Activated CD4-positive, alpha-beta memory T cell treated with anti-CD3 and anti-CD28 coated beads, Interleukin-2, amount 10 ng/mL, durations not matched to agents 7 days and 5 days (primary cell): ENCODE results near the gene GNAQ. TPM values are rescaled to one million over a fixed set of nuclear protein-coding genes. Genes with fewer than 3 reads are reported as not detected.

Source experiments
- CTCF ChIA-PET: fragments of 350-600 bp; sonication (Branson Sonifier 250); formaldehyde crosslinking; loops from one replicate; lab custom pipeline; 2021; ENCODE audit warnings: antibody characterized with exemption, inconsistent platforms; lab: Charles Lee
- POLR2A ChIA-PET: fragments of 350-600 bp; sonication (Branson Sonifier 250); formaldehyde crosslinking; loops from one replicate; lab custom pipeline; 2021; ENCODE audit warnings: antibody characterized with exemption; lab: Charles Lee
- DNase-seq: peaks from one replicate; pipeline ENCODE4 v3.0.0-alpha.2; 2020
- H3K27ac Mint-ChIP-seq: one replicate; pipeline ENCODE4 v1.8.0; 2021; ENCODE audit warnings: mild to moderate bottlenecking, mixed read lengths
- H3K27me3 Mint-ChIP-seq: one replicate; pipeline ENCODE4 v1.8.0; 2021; ENCODE audit warnings: mixed read lengths
- H3K36me3 Mint-ChIP-seq: one replicate; pipeline ENCODE4 v1.8.0; 2021; ENCODE audit warnings: low read depth, mixed read lengths
- H3K4me1 Mint-ChIP-seq: one replicate; pipeline ENCODE4 v1.8.0; 2021; ENCODE audit warnings: mixed read lengths
- H3K4me3 Mint-ChIP-seq: one replicate; pipeline ENCODE4 v1.8.0; 2021; ENCODE audit warnings: mild to moderate bottlenecking, mixed read lengths
- H3K9me3 Mint-ChIP-seq: one replicate; pipeline ENCODE4 v1.8.0; 2021; ENCODE audit warnings: mixed read lengths
- total RNA-seq, 2 experiments: library from RNA; stranded (reverse); gene quantifications; one replicate each; pipeline ENCODE4 v1.2.3, GENCODE V29; 2021

Gene GNAQ
- total RNA-seq, 2 experiments from 2014 or later: 28.0 to 28.8 TPM

- ChIA-PET CTCF (interaction anchor here (1.3 to 1.5 kb wide), 2 partner anchors 89 to 175 kb away, joined by 3 to 5 read pairs; no protein-coding TSS in a partner anchor), POLR2A (no interaction called here)
Measured at GRCh38 chr9:77946296-77946695, 85.3 kb downstream of the GNAQ start.

GRCh38 chr9:77945798-77946197 is 85.8 kb downstream of the GNAQ start:
- Mint-ChIP-seq H3K4me3 (no peak overlapping the region), H3K27me3 (no peaks in the 10 kb centered on the region), H3K4me1 (peaks cover 30% of the 10 kb centered on the region), H3K36me3 (peaks cover 3% of the 10 kb centered on the region), H3K27ac (no peak overlapping the region), H3K9me3 (no peaks in the 10 kb centered on the region)
- ChIA-PET POLR2A (no interaction called here), CTCF (interaction anchor here (1.3 to 1.5 kb wide), 2 partner anchors 90 to 176 kb away, joined by 3 to 5 read pairs; no protein-coding TSS in a partner anchor)
- no peak for DNase-seq

More at GRCh38 chr9:77946296-77946695, 85.3 kb downstream of the GNAQ start:
- no peaks in the 10 kb centered on the region for H3K9me3 Mint-ChIP-seq
- no peaks in the 10 kb centered on the region for H3K27me3 Mint-ChIP-seq
- peaks cover 3% of the 10 kb centered on the region for H3K36me3 Mint-ChIP-seq
- no peak for DNase-seq
- peaks cover 30% of the 10 kb centered on the region for H3K4me1 Mint-ChIP-seq
- H3K4me3 Mint-ChIP-seq: no peak overlapping the region
- no peak overlapping the region for H3K27ac Mint-ChIP-seq

- peak overlapping the region; percentile 68 for H3K27ac Mint-ChIP-seq
- H3K4me1 Mint-ChIP-seq: peaks cover 30% of the 10 kb centered on the region
- H3K4me3 Mint-ChIP-seq: peak overlapping the region; percentile 37
- DNase-seq: no peak
- no peaks in the 10 kb centered on the region for H3K27me3 Mint-ChIP-seq
- ChIA-PET CTCF (interaction anchor here (1.5 kb wide), 1 partner anchor 91 kb away, joined by 5 read pairs; no protein-coding TSS in a partner anchor), POLR2A (interaction anchor here (0.7 to 0.8 kb wide), 2 partner anchors 36 to 85 kb away, joined by 3 read pairs; no protein-coding TSS in a partner anchor)
- peaks cover 3% of the 10 kb centered on the region for H3K36me3 Mint-ChIP-seq
- H3K9me3 Mint-ChIP-seq: no peaks in the 10 kb centered on the region
Measured at GRCh38 chr9:77944556-77945243, 86.9 kb downstream of the GNAQ start.

GRCh38 chr9:77943057-77943456 is 88.6 kb downstream of the GNAQ start:
- ChIA-PET CTCF (no interaction called here), POLR2A (no interaction called here)
- Mint-ChIP-seq H3K27me3 (no peaks in the 10 kb centered on the region), H3K36me3 (peaks cover 7% of the 10 kb centered on the region), H3K27ac (no peak overlapping the region), H3K4me3 (no peak overlapping the region), H3K9me3 (no peaks in the 10 kb centered on the region), H3K4me1 (peaks cover 30% of the 10 kb centered on the region)
- DNase-seq: no peak

- Mint-ChIP-seq H3K4me1 (peaks cover 10% of the 10 kb centered on the region), H3K36me3 (peaks cover 13% of the 10 kb centered on the region), H3K27ac (no peak overlapping the region), H3K27me3 (no peaks in the 10 kb centered on the region), H3K4me3 (no peak overlapping the region), H3K9me3 (no peaks in the 10 kb centered on the region)
- POLR2A ChIA-PET: no interaction called here
- CTCF ChIA-PET: no interaction called here
- no peak for DNase-seq
Measured at GRCh38 chr9:77939149-77939668, 92.4 kb downstream of the GNAQ start.

- H3K27me3 Mint-ChIP-seq: no peaks in the 10 kb centered on the region
- H3K4me1 Mint-ChIP-seq: peaks cover 4% of the 10 kb centered on the region
- no peak overlapping the region for H3K4me3 Mint-ChIP-seq
- CTCF ChIA-PET: no interaction called here
- H3K36me3 Mint-ChIP-seq: peaks cover 13% of the 10 kb centered on the region
- POLR2A ChIA-PET: no interaction called here
- no peak for DNase-seq
- no peak overlapping the region for H3K27ac Mint-ChIP-seq
- no peaks in the 10 kb centered on the region for H3K9me3 Mint-ChIP-seq
Measured at GRCh38 chr9:77938163-77938562, 93.4 kb downstream of the GNAQ start.

GRCh38 chr9:77935974-77936373 is 95.6 kb downstream of the GNAQ start:
- Mint-ChIP-seq H3K27me3 (no peaks in the 10 kb centered on the region), H3K36me3 (peaks cover 9% of the 10 kb centered on the region), H3K27ac (no peak overlapping the region), H3K9me3 (no peaks in the 10 kb centered on the region), H3K4me3 (no peak overlapping the region), H3K4me1 (peaks cover 7% of the 10 kb centered on the region)
- CTCF ChIA-PET: no interaction called here
- POLR2A ChIA-PET: no interaction called here
- DNase-seq: no peak

GRCh38 chr9:77935211-77935610 is 96.4 kb downstream of the GNAQ start:
- no peaks in the 10 kb centered on the region for H3K27me3 Mint-ChIP-seq
- H3K36me3 Mint-ChIP-seq: peaks cover 9% of the 10 kb centered on the region
- no peak overlapping the region for H3K27ac Mint-ChIP-seq
- ChIA-PET POLR2A (no interaction called here), CTCF (no interaction called here)
- H3K4me1 Mint-ChIP-seq: peaks cover 7% of the 10 kb centered on the region
- no peaks in the 10 kb centered on the region for H3K9me3 Mint-ChIP-seq
- DNase-seq: no peak
- H3K4me3 Mint-ChIP-seq: no peak overlapping the region

- POLR2A ChIA-PET: no interaction called here
- Mint-ChIP-seq H3K4me3 (no peak overlapping the region), H3K9me3 (no peaks in the 10 kb centered on the region), H3K36me3 (peaks cover 15% of the 10 kb centered on the region), H3K4me1 (peaks cover 9% of the 10 kb centered on the region), H3K27ac (no peak overlapping the region), H3K27me3 (no peaks in the 10 kb centered on the region)
- CTCF ChIA-PET: no interaction called here
- no peak for DNase-seq
Measured at GRCh38 chr9:77933976-77934375, 97.6 kb downstream of the GNAQ start.

GRCh38 chr9:77933019-77933418 is 98.6 kb downstream of the GNAQ start:
- no peaks in the 10 kb centered on the region for H3K9me3 Mint-ChIP-seq

GRCh38 chr9:77929942-77930341 is 101.7 kb downstream of the GNAQ start:
- Mint-ChIP-seq H3K9me3 (no peaks in the 10 kb centered on the region), H3K4me3 (no peak overlapping the region), H3K27ac (no peak overlapping the region), H3K27me3 (no peaks in the 10 kb centered on the region), H3K4me1 (peaks cover 26% of the 10 kb centered on the region), H3K36me3 (peaks cover 15% of the 10 kb centered on the region)
- POLR2A ChIA-PET: no interaction called here
- DNase-seq: no peak
- CTCF ChIA-PET: no interaction called here

More at GRCh38 chr9:77933019-77933418, 98.6 kb downstream of the GNAQ start:
- DNase-seq: no peak
- ChIA-PET POLR2A (no interaction called here), CTCF (no interaction called here)
- no peak overlapping the region for H3K27ac Mint-ChIP-seq
- peaks cover 15% of the 10 kb centered on the region for H3K36me3 Mint-ChIP-seq
- no peak overlapping the region for H3K4me3 Mint-ChIP-seq
- no peaks in the 10 kb centered on the region for H3K27me3 Mint-ChIP-seq
- H3K4me1 Mint-ChIP-seq: peaks cover 10% of the 10 kb centered on the region

- CTCF ChIA-PET: no interaction called here
- no peak overlapping the region for H3K4me3 Mint-ChIP-seq
- H3K27ac Mint-ChIP-seq: no peak overlapping the region
- peaks cover 19% of the 10 kb centered on the region for H3K4me1 Mint-ChIP-seq
- H3K9me3 Mint-ChIP-seq: no peaks in the 10 kb centered on the region
- H3K36me3 Mint-ChIP-seq: peaks cover 15% of the 10 kb centered on the region
- POLR2A ChIA-PET: interaction anchor here (1.7 kb wide), 1 partner anchor 18 kb away, joined by 4 read pairs; no protein-coding TSS in a partner anchor
- H3K27me3 Mint-ChIP-seq: no peaks in the 10 kb centered on the region
- DNase-seq: no peak
Measured at GRCh38 chr9:77927265-77927664, 104.3 kb downstream of the GNAQ start.

GRCh38 chr9:77926371-77926878 is 105.2 kb downstream of the GNAQ start:
- Mint-ChIP-seq H3K27ac (no peak overlapping the region), H3K27me3 (no peaks in the 10 kb centered on the region), H3K36me3 (peaks cover 22% of the 10 kb centered on the region), H3K4me3 (no peak overlapping the region), H3K4me1 (peaks cover 19% of the 10 kb centered on the region), H3K9me3 (no peaks in the 10 kb centered on the region)
- ChIA-PET POLR2A (interaction anchor here (1.7 kb wide), 1 partner anchor 17 kb away, joined by 4 read pairs; no protein-coding TSS in a partner anchor), CTCF (interaction anchor here (0.6 kb wide), 1 partner anchor 191 kb away, joined by 3 read pairs; no protein-coding TSS in a partner anchor)
- DNase-seq: no peak
